CD14-positive monocyte (primary cell): Measurements from ENCODE around the gene ST6GALNAC2. TPM values are rescaled to one million over a fixed set of nuclear protein-coding genes. Genes with fewer than 3 reads are reported as not detected.

ENCODE experiments used
- DNase-seq, 3 donors: peaks; one replicate each; pipeline ENCODE4 v3.0.0-alpha.2; 2011 to 2022
- H2AFZ ChIP-seq: 2 replicates; pipeline ENCODE4 v1.6.0; 2012; ENCODE audit warnings: mild to moderate bottlenecking, low read depth, low read length, inconsistent platforms; ENCODE audit not compliant: insufficient read depth, poor library complexity, severe bottlenecking
- H3K27ac ChIP-seq, 2 donors: 1 replicate in 1 of 2; 2 replicates in 1 of 2; pipeline ENCODE4 v1.5.1; 2012 to 2013; ENCODE audit warnings: low read length in 2 of 2, control low read depth in 1 of 2, inconsistent platforms in 1 of 2, low read depth in 1 of 2, mild to moderate bottlenecking in 1 of 2
- H3K27me3 ChIP-seq, 2 donors: one replicate each; pipeline versions ENCODE4 v1.6.0 to v1.6.1; 2011 to 2013; ENCODE audit warnings: low read length in 2 of 2; ENCODE audit not compliant: control insufficient read depth in 2 of 2, insufficient read depth in 2 of 2
- H3K36me3 ChIP-seq, 2 donors: replicated peaks in 1 of 2; 1 replicate in 1 of 2; 2 replicates in 1 of 2; pipeline versions ENCODE4 v1.5.1 to v1.6.1; 2012 to 2013; ENCODE audit warnings: low read length in 2 of 2, control low read depth in 1 of 2, inconsistent platforms in 1 of 2, mild to moderate bottlenecking in 1 of 2; ENCODE audit not compliant: insufficient read depth in 2 of 2, control insufficient read depth in 1 of 2
- H3K4me1 ChIP-seq, 2 donors: 1 replicate in 1 of 2; 2 replicates in 1 of 2; pipeline versions ENCODE4 v1.5.1 to v1.6.1; 2012 to 2013; ENCODE audit warnings: low read length in 2 of 2, control low read depth in 1 of 2, inconsistent platforms in 1 of 2, mild to moderate bottlenecking in 1 of 2, moderate library complexity in 1 of 2; ENCODE audit not compliant: insufficient read depth in 2 of 2, control insufficient read depth in 1 of 2
- H3K4me2 ChIP-seq: replicated peaks from 2 replicates; pipeline ENCODE3; 2012; ENCODE audit warnings: low read length, moderate library complexity, mild to moderate bottlenecking; ENCODE audit not compliant: poor library complexity, severe bottlenecking; ENCODE audit errors: extremely low read depth
- H3K4me3 ChIP-seq, 3 experiments: fragments of 200-600 bp in 1 of 3; sonication (generic) in 1 of 3; replicated peaks in 1 of 3; 1 replicate in 2 of 3; 2 replicates in 1 of 3; pipeline ENCODE4 v1.5.1; 2011 to 2013; ENCODE audit warnings: low read length in 3 of 3, mild to moderate bottlenecking in 3 of 3, control low read depth in 2 of 3, low read depth in 2 of 3, inconsistent platforms in 1 of 3, moderate library complexity in 1 of 3
- H3K79me2 ChIP-seq: 2 replicates; pipeline ENCODE4 v1.6.0; 2012; ENCODE audit warnings: mild to moderate bottlenecking, control low read depth, inconsistent platforms, low read length, moderate library complexity; ENCODE audit not compliant: insufficient read depth
- H3K9ac ChIP-seq: 2 replicates; pipeline ENCODE4 v1.6.0; 2017; ENCODE audit warnings: low read length, mild to moderate bottlenecking; ENCODE audit not compliant: insufficient read depth, poor library complexity, severe bottlenecking
- H3K9me3 ChIP-seq, 2 donors: replicated peaks in 1 of 2; 1 replicate in 1 of 2; 2 replicates in 1 of 2; pipeline versions ENCODE4 v1.5.1 to v1.6.1; 2012 to 2013; ENCODE audit warnings: low read length in 2 of 2, control low read depth in 1 of 2; ENCODE audit not compliant: control insufficient read depth in 1 of 2, insufficient read depth in 1 of 2
- H4K20me1 ChIP-seq: 2 replicates; pipeline ENCODE4 v1.6.0; 2012; ENCODE audit warnings: mild to moderate bottlenecking, low read length, control low read depth, moderate library complexity; ENCODE audit not compliant: insufficient read depth
- H3K27ac Mint-ChIP-seq, 7 donors: one replicate each; pipeline ENCODE4 v1.8.0; 2020; ENCODE audit warnings: mild to moderate bottlenecking in 7 of 7, mixed read lengths in 7 of 7, moderate library complexity in 6 of 7, inconsistent platforms in 2 of 7
- H3K27me3 Mint-ChIP-seq, 3 donors: one replicate each; pipeline ENCODE4 v1.8.0; 2021 to 2022; ENCODE audit warnings: low read depth in 3 of 3, mild to moderate bottlenecking in 3 of 3, mixed read lengths in 3 of 3, moderate library complexity in 3 of 3, inconsistent platforms in 1 of 3
- H3K36me3 Mint-ChIP-seq, 2 donors: one replicate each; pipeline ENCODE4 v1.8.0; 2020; ENCODE audit warnings: mixed read lengths in 2 of 2, inconsistent platforms in 1 of 2, mild to moderate bottlenecking in 1 of 2
- H3K4me1 Mint-ChIP-seq: one replicate; pipeline ENCODE4 v1.8.0; 2020; ENCODE audit warnings: mild to moderate bottlenecking, mixed read lengths
- H3K4me3 Mint-ChIP-seq, 2 donors: one replicate each; pipeline ENCODE4 v1.8.0; 2020; ENCODE audit warnings: mild to moderate bottlenecking in 2 of 2, mixed read lengths in 2 of 2, moderate library complexity in 1 of 2
- H3K9me3 Mint-ChIP-seq, 7 donors: one replicate each; pipeline ENCODE4 v1.8.0; 2020 to 2022; ENCODE audit warnings: mixed read lengths in 7 of 7, mild to moderate bottlenecking in 6 of 7, moderate library complexity in 6 of 7, inconsistent platforms in 2 of 7
- WGBS: methylation state at CpG from one replicate; pipeline ENCODE4 v1.1.5; 2013; ENCODE audit warnings: missing lambda C conversion rate; ENCODE audit not compliant: insufficient coverage; 5-methylcytosine and 5-hydroxymethylcytosine counted together
- intact Hi-C, 2 donors: fragments of 100-400 bp; cut with micrococcal nuclease; formaldehyde crosslinking; loops; one replicate each; pipeline versions ENCODE4 v1.15.0 to v1.15.1; 2023
- polyA plus RNA-seq, 3 donors: library from polyadenylated mRNA; depleted of rRNA in 1 of 3; unstranded in 2 of 3; stranded (reverse) in 1 of 3; fragments of 300-500 nt in 2 of 3; fragments of >200 nt in 1 of 3; fragmentation: Illumina TruSeq in 2 of 3; gene quantifications; 1 replicate in 2 of 3; 2 replicates in 1 of 3; pipeline ENCODE4 v1.2.3, GENCODE V29; 2012 to 2021
- TF ChIP-seq, protein P1 (sequence below): fragments of 200-600 bp; IDR thresholded peaks from one replicate; pipeline ENCODE4 v1.8.0; 2022; ENCODE audit warnings: antibody characterized with exemption, mild to moderate bottlenecking

The ST6GALNAC2 gene
- polyA plus RNA-seq, 3 donors = 8.3 to 11.8 (median 11.8) TPM

- H3K9me3 Mint-ChIP-seq = peaks cover 0 to 2% (median 0%) of the 10 kb centered on the region in 7 donors
- intact Hi-C loops = no loop called here
- Histone ChIP-seq H3K9ac (no peak overlapping the region), H3K4me3 (no peak overlapping the region), H3K36me3 (no peaks in the 10 kb centered on the region), H3K27ac (no peak overlapping the region), H3K9me3 (no peaks in the 10 kb centered on the region), H4K20me1 (no peaks in the 10 kb centered on the region), H2AFZ (no peak overlapping the region), H3K4me2 (no peak overlapping the region), H3K27me3 (peaks cover 0 to 26% of the 10 kb centered on the region in 2 donors), H3K4me1 (peaks cover 15 to 21% of the 10 kb centered on the region in 2 donors), H3K79me2 (no peaks in the 10 kb centered on the region)
- DNase-seq = no peak
- TF ChIP-seq, protein P1, sequence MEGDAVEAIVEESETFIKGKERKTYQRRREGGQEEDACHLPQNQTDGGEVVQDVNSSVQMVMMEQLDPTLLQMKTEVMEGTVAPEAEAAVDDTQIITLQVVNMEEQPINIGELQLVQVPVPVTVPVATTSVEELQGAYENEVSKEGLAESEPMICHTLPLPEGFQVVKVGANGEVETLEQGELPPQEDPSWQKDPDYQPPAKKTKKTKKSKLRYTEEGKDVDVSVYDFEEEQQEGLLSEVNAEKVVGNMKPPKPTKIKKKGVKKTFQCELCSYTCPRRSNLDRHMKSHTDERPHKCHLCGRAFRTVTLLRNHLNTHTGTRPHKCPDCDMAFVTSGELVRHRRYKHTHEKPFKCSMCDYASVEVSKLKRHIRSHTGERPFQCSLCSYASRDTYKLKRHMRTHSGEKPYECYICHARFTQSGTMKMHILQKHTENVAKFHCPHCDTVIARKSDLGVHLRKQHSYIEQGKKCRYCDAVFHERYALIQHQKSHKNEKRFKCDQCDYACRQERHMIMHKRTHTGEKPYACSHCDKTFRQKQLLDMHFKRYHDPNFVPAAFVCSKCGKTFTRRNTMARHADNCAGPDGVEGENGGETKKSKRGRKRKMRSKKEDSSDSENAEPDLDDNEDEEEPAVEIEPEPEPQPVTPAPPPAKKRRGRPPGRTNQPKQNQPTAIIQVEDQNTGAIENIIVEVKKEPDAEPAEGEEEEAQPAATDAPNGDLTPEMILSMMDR = no peak
- H3K27ac Mint-ChIP-seq = peak overlapping the region in 1 of 7 donors; percentile 2
- H3K36me3 Mint-ChIP-seq = no peaks in the 10 kb centered on the region
- no peak overlapping the region for H3K4me3 Mint-ChIP-seq
- H3K27me3 Mint-ChIP-seq = peaks cover 23 to 36% (median 26%) of the 10 kb centered on the region in 3 donors
- peaks cover 22% of the 10 kb centered on the region for H3K4me1 Mint-ChIP-seq
- WGBS = 41% methylated on average over 5 of the region's 11 CpGs
These were observed 39.0 kb downstream of the ST6GALNAC2 start for GRCh38 chr17:76546556-76547182.

DNA sequence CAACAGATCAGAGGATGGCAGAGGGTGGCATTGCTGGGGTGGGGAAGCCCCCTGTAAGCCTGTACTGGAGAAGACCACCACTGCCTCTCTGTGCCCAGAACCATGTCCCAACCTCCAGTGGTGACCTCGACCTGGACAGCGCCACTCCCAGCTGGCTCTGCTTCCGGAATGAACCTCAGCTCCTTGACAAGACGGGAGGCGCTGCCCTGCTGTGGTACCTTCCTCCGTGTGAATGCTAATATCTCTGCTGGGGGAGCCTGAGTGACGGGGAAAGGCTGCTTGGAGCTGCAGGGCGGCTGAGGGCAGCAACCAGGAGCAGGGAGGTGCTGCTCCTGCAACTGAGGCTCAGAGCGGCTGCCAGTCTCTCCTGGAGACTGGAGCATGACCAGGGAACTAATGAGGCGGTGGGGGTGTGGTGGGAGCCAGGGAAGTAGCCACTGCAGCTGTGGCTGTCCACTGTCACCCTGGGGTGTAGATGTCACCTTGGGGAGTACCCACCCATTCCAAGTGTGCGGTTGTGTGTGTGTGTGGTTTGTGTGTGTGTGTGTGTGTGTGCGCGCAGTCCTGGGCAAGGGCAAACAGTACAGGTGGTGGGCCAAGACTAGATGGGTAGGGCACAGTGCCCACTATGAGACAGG is 39.6 kb downstream of the ST6GALNAC2 start:
- peaks cover 9 to 15% of the 10 kb centered on the region in 2 donors for H3K4me1 ChIP-seq
- H3K79me2 ChIP-seq = no peaks in the 10 kb centered on the region
- H3K9me3 Mint-ChIP-seq = peaks cover 0 to 2% (median 0%) of the 10 kb centered on the region in 7 donors
- TF ChIP-seq, protein P1 = no peak
- H3K36me3 Mint-ChIP-seq = no peaks in the 10 kb centered on the region
- H3K27me3 Mint-ChIP-seq = peaks cover 23 to 38% (median 29%) of the 10 kb centered on the region in 3 donors
- H3K36me3 ChIP-seq = no peaks in the 10 kb centered on the region
- WGBS = 80% methylated on average over 12 of the region's 13 CpGs
- H3K4me2 ChIP-seq = no peak overlapping the region
- no peak overlapping the region for H3K27ac Mint-ChIP-seq
- H3K27me3 ChIP-seq = peaks cover 0 to 26% of the 10 kb centered on the region in 2 donors
- H4K20me1 ChIP-seq = no peaks in the 10 kb centered on the region
- no peak overlapping the region for H3K4me3 ChIP-seq
- peaks cover 19% of the 10 kb centered on the region for H3K4me1 Mint-ChIP-seq
- intact Hi-C loops = no loop called here
- H3K9ac ChIP-seq = no peak overlapping the region
- H3K27ac ChIP-seq = no peak overlapping the region
- DNase-seq = no peak
- H3K4me3 Mint-ChIP-seq = no peak overlapping the region
- no peak overlapping the region for H2AFZ ChIP-seq
- no peaks in the 10 kb centered on the region for H3K9me3 ChIP-seq
